GM12878 (cell line): ENCODE measurements around the gene UTP4. TPM values are rescaled to one million over a fixed set of nuclear protein-coding genes. Genes with fewer than 3 reads are reported as not detected.

Experiments used
- ATAC-seq: fragments of 200-7000 bp; cut with Tn5 transposase; 3 replicates; pipeline ENCODE4 v1.9.1; 2020; ENCODE audit warnings: mild to moderate bottlenecking, moderate library complexity
- BruUV-seq: library from RNA; stranded (reverse); fragments of 400-500 nt; replicated peaks from 2 replicates; lab custom pipeline; 2021; lab: Mats Ljungman, UMichigan
- CTCF ChIA-PET: fragments of 300-600 bp; sonication (Branson Sonifier 250); formaldehyde crosslinking; extraction: SDS; loops from one replicate; lab custom pipeline; 2021; ENCODE audit warnings: inconsistent platforms; lab: Yijun Ruan, JAX
- POLR2A ChIA-PET: fragments of 350-600 bp; formaldehyde crosslinking; extraction: SDS; loops from one replicate; lab custom pipeline; 2021; ENCODE audit warnings: inconsistent platforms; lab: Charles Lee
- RAD21 ChIA-PET: fragments of 300-600 bp; sonication (Branson Sonifier 250); formaldehyde crosslinking; loops from one replicate; lab custom pipeline; 2023; ENCODE audit warnings: antibody characterized with exemption; ENCODE audit not compliant: unreplicated experiment; lab: Charles Lee
- SMC1A ChIA-PET: fragments of 300-600 bp; sonication (Branson Sonifier 250); formaldehyde crosslinking; loops from one replicate; lab custom pipeline; 2023; ENCODE audit not compliant: unreplicated experiment, uncharacterized antibody; lab: Charles Lee
- DNase-seq: peaks from one replicate; pipeline ENCODE4 v3.0.0-alpha.2; 2011; ENCODE audit warnings: low read depth, low spot score
- FAIRE-seq: peaks from 3 replicates; lab custom pipeline; 2011; peaks lifted over from hg19 to GRCh38; lab: Jason Lieb, UNC
- H2AFZ ChIP-seq: 2 replicates; pipeline ENCODE4 v1.6.0; 2011; ENCODE audit warnings: low read depth, low read length, control low read depth; ENCODE audit not compliant: control insufficient read depth
- H3K27ac ChIP-seq: 2 replicates; pipeline ENCODE4 v1.5.1; 2011; ENCODE audit warnings: control low read depth; ENCODE audit not compliant: control insufficient read depth, insufficient read depth
- H3K27me3 ChIP-seq, 2 experiments: replicated peaks in 1 of 2; 2 replicates each; pipeline versions ENCODE4 v1.6.0 to v1.6.1; 2011; ENCODE audit warnings: low read length in 1 of 2; ENCODE audit not compliant: control insufficient read depth in 2 of 2, insufficient read depth in 2 of 2
- H3K36me3 ChIP-seq, 2 experiments: 2 replicates each; pipeline ENCODE4 v1.5.1; 2011; ENCODE audit warnings: low read length in 1 of 2; ENCODE audit not compliant: control insufficient read depth in 2 of 2, insufficient read depth in 2 of 2
- H3K4me1 ChIP-seq: 2 replicates; pipeline ENCODE4 v1.6.1; 2011; ENCODE audit warnings: mild to moderate bottlenecking, low read length, moderate library complexity, mixed read lengths; ENCODE audit not compliant: control insufficient read depth, insufficient read depth
- H3K4me2 ChIP-seq: 2 replicates; pipeline ENCODE4 v1.6.0; 2011; ENCODE audit warnings: control low read depth; ENCODE audit not compliant: control insufficient read depth, insufficient read depth
- H3K4me3 ChIP-seq: fragments of 200-600 bp; sonication (generic); 2 replicates; pipeline ENCODE4 v1.5.1; 2016
- H3K79me2 ChIP-seq: 2 replicates; pipeline ENCODE4 v1.6.0; 2011; ENCODE audit warnings: low read length; ENCODE audit not compliant: control insufficient read depth, insufficient read depth
- H3K9ac ChIP-seq: 2 replicates; pipeline ENCODE4 v1.8.0; 2011; ENCODE audit warnings: low read length, control low read depth, mixed read lengths; ENCODE audit not compliant: control insufficient read depth, insufficient read depth
- H3K9me3 ChIP-seq: replicated peaks from 3 replicates; pipeline ENCODE4 v1.5.1; 2011; ENCODE audit warnings: mild to moderate bottlenecking, low read length; ENCODE audit not compliant: control insufficient read depth, insufficient read depth
- H4K20me1 ChIP-seq: 2 replicates; pipeline ENCODE4 v1.6.0; 2011; ENCODE audit not compliant: control insufficient read depth, insufficient read depth
- CHD4 ChIP-seq: fragments of 200-600 bp; sonication (generic); IDR thresholded peaks from 2 replicates; pipeline ENCODE4 v1.6.1; 2016; ENCODE audit warnings: mild to moderate bottlenecking
- FOXM1 ChIP-seq: IDR thresholded peaks from 2 replicates; pipeline ENCODE4 v1.6.1; 2012; ENCODE audit warnings: low read depth, mild to moderate bottlenecking, inconsistent platforms, low read length, moderate library complexity
- HDAC6 ChIP-seq: fragments of 200-600 bp; sonication (generic); IDR thresholded peaks from one replicate; pipeline ENCODE4 v1.8.0; 2017; ENCODE audit warnings: antibody characterized with exemption; ENCODE audit not compliant: unreplicated experiment
- JUNB ChIP-seq: IDR thresholded peaks from 2 replicates; pipeline ENCODE4 v1.6.1; 2016; ENCODE audit warnings: antibody characterized with exemption, mild to moderate bottlenecking
- KDM1A ChIP-seq: fragments of 200-600 bp; sonication (generic); IDR thresholded peaks from 2 replicates; pipeline ENCODE4 v1.6.1; 2016; ENCODE audit warnings: borderline replicate concordance
- NFIC ChIP-seq: IDR thresholded peaks from 2 replicates; pipeline ENCODE4 v1.6.1; 2012; ENCODE audit warnings: low read depth, mild to moderate bottlenecking, inconsistent platforms, low read length, moderate library complexity
- PBX3 ChIP-seq: IDR thresholded peaks from 2 replicates; pipeline ENCODE4 v1.6.1; 2011; ENCODE audit warnings: mild to moderate bottlenecking, low read depth, low read length, moderate library complexity; ENCODE audit not compliant: insufficient replicate concordance
- PKNOX1 ChIP-seq: fragments of 450-650 bp; IDR thresholded peaks from 2 replicates; pipeline ENCODE4 v1.6.1; 2016; ENCODE audit warnings: mild to moderate bottlenecking
- RFX5 ChIP-seq: IDR thresholded peaks from 2 replicates; pipeline ENCODE4 v1.6.1; 2011; ENCODE audit warnings: low read depth, low read length, improper control_type of control experiment
- RUNX3 ChIP-seq: IDR thresholded peaks from 2 replicates; pipeline ENCODE4 v1.6.1; 2012; ENCODE audit warnings: low read length, inconsistent platforms
- SMAD5 ChIP-seq: IDR thresholded peaks from 2 replicates; pipeline ENCODE4 v1.6.1; 2016; ENCODE audit warnings: antibody characterized with exemption, low read depth
- SRF ChIP-seq, 2 experiments: IDR thresholded peaks; 2 replicates each; pipeline ENCODE4 v1.6.1; 2011; ENCODE audit warnings: low read depth in 2 of 2, low read length in 2 of 2, mild to moderate bottlenecking in 1 of 2, moderate library complexity in 1 of 2
- USF2 ChIP-seq: IDR thresholded peaks from 2 replicates; pipeline ENCODE4 v1.6.1; 2011; ENCODE audit warnings: low read depth, low read length, improper control_type of control experiment, borderline replicate concordance
- YY1 ChIP-seq: IDR thresholded peaks from 2 replicates; pipeline ENCODE4 v1.6.1; 2011; ENCODE audit warnings: low read depth, mild to moderate bottlenecking, low read length
- ZNF24 ChIP-seq: fragments of 450-650 bp; IDR thresholded peaks from 2 replicates; pipeline ENCODE4 v1.6.1; 2017; ENCODE audit warnings: antibody characterized with exemption, mild to moderate bottlenecking
- WGBS: methylation state at CpG from one replicate; pipeline ENCODE4 v1.1.6; 2016; ENCODE audit warnings: low lambda C conversion rate; ENCODE audit not compliant: insufficient replicate concordance, insufficient coverage; ENCODE audit errors: missing lambda C conversion rate; 5-methylcytosine and 5-hydroxymethylcytosine counted together
- in situ Hi-C: fragments of 300-500 bp; cut with MboI; formaldehyde crosslinking; loops from 9 replicates; pipeline ENCODE4 v1.14.3; 2018; ENCODE audit warnings: mixed read lengths
- intact Hi-C: fragments of 100-400 bp; cut with micrococcal nuclease; formaldehyde crosslinking; loops from one replicate; pipeline ENCODE4 v1.14.2; 2022; ENCODE audit not compliant: unreplicated experiment
- polyA plus RNA-seq, 11 experiments: library from polyadenylated mRNA; depleted of rRNA in 4 of 11; unstranded in 6 of 11; stranded (reverse) in 5 of 11; fragments of >200 nt; fragmentation: Nextera tagmentation in 4 of 11; fragmentation: Illumina TruSeq in 1 of 11; extraction: Ambion mirVana in 4 of 11; extraction: Trizol in 1 of 11; gene quantifications; 1 replicate in 1 of 11; 2 replicates in 10 of 11; pipeline versions ENCODE4 v1.2.1 to v1.2.3, GENCODE V29; 2011 to 2016; ENCODE audit warnings: inconsistent platforms in 2 of 11, missing spikeins in 2 of 11, low read depth in 1 of 11
- total RNA-seq, 4 experiments: library from RNA; depleted of rRNA in 3 of 4; stranded (reverse); fragments of >200 nt in 3 of 4; fragmentation: Illumina TruSeq in 1 of 4; extraction: Trizol in 1 of 4; gene quantifications; 2 replicates each; pipeline versions ENCODE4 v1.2.1 to v1.2.3, GENCODE V29; 2013 to 2021

UTP4 gene
- total and polyA plus RNA-seq, 10 of the 15 experiments (the other 5 are each of a cell fraction or from before 2014, with no cell fraction given) = 32.5 to 131 (median 84.0) TPM

GRCh38 chr16:69108905-69109252 is 23.6 kb upstream of the UTP4 start:
- no peaks in the 10 kb centered on the region for H3K79me2 ChIP-seq
- TF ChIP-seq FOXM1 (no peak), ZNF24 (no peak), SMAD5 (no peak), HDAC6 (no peak), RUNX3 (no peak), SRF (IDR thresholded peaks at IDR 0.05; ENCODE audit: low read depth in 2 of 2, low read length in 2 of 2) (no peak), KDM1A (no peak), NFIC (no peak), YY1 (no peak), RFX5 (no peak), CHD4 (no peak), JUNB (no peak), PBX3 (no peak), PKNOX1 (no peak), USF2 (no peak)
- TF ChIP-seq, all 136 proteins: peak for 0

More at GRCh38 chr16:69108905-69109252, 23.6 kb upstream of the UTP4 start:
- H3K27ac ChIP-seq = no peak overlapping the region
- ChIA-PET CTCF (interaction anchor here (0.7 to 1.2 kb wide), 2 partner anchors 15 to 150 kb away, joined by 3 to 4 read pairs; no protein-coding TSS in a partner anchor), SMC1A (interaction anchor here (0.6 kb wide), 1 partner anchor 817 kb away, joined by 4 read pairs; no protein-coding TSS in a partner anchor), POLR2A (interaction anchor here (0.6 kb wide), 1 partner anchor 150 kb away, joined by 4 read pairs; no protein-coding TSS in a partner anchor), RAD21 (no interaction called here)
- H3K4me1 ChIP-seq = peaks cover 6% of the 10 kb centered on the region
- 81% methylated on average over 4 of the region's 4 CpGs for WGBS
- in situ Hi-C loops = no loop called here
- DNase-seq (no peak), FAIRE-seq (no peak), ATAC-seq (no peak)
- no TSS peak for BruUV-seq
- no peaks in the 10 kb centered on the region for H4K20me1 ChIP-seq
- no peaks in the 10 kb centered on the region for H3K36me3 ChIP-seq
- no peaks in the 10 kb centered on the region for H3K9me3 ChIP-seq
- H2AFZ ChIP-seq = no peak overlapping the region
- intact Hi-C loops = no loop called here
- H3K4me3 ChIP-seq = no peak overlapping the region
- H3K27me3 ChIP-seq = peaks cover 1 to 3% of the 10 kb centered on the region in 2 experiments; a peak in 2 of 4 replicates
- no peak overlapping the region for H3K9ac ChIP-seq
- H3K4me2 ChIP-seq = no peak overlapping the region
